GM19455 (cell line): ENCODE results near the gene HM13.
"Not testable (repeated sequence)": the region's sequence is repeated elsewhere in the genome, so short reads cannot be mapped to it uniquely, and the experiment has no call there.

ENCODE experiments used
- ATAC-seq: cut with Tn5 transposase; IDR thresholded peaks from one replicate; pipeline ENCODE4 v1.9.1; 2021; ENCODE audit not compliant: unreplicated experiment

Gene HM13

DNA sequence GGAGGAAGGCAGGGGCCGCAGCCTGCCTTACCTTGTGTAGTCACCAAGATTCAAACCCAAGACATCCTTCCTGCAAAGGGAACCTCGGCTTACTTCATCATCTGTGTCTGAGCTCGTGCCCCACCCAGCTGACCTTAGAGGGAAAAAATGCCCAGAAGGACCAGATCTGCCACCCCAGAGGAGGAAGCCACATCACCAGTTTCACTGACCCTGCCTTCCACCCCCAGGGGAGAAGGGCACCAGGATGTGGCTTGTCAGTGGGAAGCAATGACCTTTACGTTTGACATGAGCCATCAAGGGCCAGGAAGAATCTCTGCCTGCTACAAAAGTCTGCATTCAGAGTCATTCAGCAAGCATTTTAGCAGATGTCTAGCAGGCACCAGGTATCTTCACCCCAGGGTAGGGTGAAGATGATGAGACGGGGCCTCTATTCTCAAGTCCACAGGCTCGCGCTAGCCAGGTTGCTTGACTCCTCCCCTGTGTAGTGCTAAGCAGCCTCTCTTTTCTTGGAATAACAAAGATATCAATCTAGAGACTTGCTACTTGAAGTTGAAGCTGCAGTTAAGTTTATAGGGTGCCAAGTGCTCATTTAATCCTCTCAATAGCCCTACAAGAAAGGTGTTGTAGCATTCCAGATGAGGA, 28.1 kb downstream of the HM13 start:
- ATAC-seq, result no peak

DNA sequence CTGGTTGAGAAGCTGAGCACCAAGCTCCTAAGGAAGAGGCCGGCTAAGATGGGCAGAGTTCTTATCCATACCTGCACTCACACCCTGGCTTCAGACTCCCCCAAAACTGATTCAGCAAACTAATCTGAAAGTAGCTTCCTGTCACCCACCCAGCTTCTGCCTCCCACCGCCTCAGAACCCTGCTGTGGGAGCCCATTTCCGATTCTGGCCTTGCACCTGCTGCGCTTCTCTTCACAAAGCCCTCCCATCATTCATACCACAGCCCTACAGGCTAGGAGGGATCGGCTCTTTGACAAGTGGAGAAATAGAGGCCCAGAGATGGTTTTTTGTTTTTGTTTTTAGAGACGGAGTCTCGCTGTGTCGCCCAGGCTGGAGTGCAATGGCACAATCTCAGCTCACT, 28.7 kb downstream of the HM13 start:
- no peak for ATAC-seq

DNA sequence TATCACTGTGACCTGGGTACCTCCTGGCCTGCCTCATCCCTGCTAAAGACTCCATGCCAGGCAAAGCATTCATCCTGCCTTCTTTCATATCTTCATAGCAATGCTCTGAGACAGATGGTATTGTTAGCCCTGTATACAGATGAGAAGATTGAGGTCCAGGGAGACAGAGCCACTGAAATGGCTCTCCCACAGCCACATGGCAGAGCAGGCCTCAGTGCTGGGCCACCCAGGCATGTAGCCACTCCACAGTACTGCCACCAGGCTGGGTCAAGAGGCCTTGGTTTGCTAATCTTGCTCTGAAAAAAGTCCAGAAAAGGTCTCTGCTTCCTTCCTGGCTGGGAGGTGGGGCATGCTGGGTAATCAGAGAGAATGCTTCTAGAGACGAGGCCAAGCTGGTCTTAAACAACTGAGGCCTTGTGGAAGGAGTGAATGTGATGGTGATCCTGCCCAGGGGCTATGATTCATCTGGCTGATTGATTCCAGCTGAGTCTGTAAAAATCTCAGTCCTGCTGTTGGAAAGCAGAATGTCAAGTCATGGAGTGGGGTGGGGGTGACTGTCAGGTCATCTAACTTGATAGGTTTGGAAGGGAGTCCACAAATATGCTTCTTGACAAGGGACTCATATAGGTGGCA, 29.8 kb downstream of the HM13 start:
- ATAC-seq, result no peak

DNA sequence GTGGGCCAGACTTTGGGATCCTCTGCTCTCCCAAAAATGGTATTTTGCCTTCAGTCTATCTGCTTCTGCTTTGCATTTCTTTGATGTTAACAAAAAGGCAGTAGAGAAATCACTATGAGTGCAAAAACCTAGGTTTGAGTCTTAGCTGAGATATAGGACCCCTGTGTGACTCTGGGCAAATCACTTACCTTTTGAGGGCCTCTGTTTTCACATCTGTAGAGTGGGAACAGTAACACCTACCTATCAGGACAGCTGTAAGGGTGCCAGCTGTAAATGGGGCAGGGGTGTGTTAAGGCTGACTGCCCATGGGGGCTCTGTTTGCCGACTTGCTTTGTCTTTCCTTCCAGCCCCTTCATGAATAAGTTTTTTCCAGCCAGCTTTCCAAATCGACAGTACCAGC, 30.4 kb downstream of the HM13 start:
- ATAC-seq, result no peak

DNA sequence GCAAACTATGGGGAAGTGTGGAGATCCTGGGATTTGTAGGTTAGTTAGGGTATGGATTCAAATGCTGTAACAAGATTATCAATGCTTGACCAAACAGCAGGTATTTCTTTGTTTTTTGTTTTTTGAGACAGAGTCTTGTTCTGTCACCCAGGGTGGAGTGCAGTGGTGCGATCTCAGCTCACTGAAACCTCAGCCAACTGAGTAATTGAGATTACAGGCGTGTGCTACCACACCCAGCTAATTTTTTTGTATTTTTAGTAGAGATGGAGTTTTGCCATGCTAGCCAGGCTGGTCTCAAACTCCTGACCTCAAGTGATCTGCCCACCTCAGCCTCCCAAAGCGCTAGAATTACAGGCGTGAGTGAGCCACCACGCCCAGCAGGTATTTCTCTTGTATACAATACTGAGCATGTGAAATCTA, 31.4 kb downstream of the HM13 start:
- ATAC-seq, result not testable (repeated sequence)

DNA sequence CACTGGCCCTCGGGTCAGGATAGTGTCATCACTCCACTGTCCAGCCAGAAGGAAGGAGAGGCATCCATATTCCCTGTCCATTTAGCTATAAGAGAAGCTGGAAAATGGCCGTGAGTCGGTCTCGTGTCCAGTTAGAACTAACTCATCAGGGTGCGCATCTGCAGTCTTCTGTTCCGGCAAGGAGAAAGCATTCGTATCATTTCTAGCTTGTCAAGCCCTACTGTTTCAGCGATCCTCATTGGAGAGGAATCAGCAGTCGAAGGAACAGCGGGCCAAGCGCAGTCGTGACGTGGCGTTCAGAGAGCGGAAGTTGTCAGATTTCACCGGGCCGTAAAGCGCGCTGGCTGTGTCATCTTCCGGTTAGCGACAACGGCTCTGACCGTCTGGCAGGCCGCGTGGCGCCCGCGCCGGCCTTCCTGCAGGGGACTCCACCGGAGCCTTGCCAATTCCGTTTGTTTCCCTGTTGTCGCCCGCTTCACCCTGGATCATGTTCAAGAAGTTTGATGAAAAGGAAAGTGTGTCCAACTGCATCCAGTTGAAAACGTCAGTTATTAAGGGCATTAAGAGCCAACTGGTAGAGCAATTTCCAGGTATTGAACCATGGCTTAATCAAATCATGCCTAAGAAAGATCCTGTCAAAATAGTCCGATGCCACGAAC, 32.9 kb downstream of the HM13 start:
- ATAC-seq, result peak; percentile 68

DNA sequence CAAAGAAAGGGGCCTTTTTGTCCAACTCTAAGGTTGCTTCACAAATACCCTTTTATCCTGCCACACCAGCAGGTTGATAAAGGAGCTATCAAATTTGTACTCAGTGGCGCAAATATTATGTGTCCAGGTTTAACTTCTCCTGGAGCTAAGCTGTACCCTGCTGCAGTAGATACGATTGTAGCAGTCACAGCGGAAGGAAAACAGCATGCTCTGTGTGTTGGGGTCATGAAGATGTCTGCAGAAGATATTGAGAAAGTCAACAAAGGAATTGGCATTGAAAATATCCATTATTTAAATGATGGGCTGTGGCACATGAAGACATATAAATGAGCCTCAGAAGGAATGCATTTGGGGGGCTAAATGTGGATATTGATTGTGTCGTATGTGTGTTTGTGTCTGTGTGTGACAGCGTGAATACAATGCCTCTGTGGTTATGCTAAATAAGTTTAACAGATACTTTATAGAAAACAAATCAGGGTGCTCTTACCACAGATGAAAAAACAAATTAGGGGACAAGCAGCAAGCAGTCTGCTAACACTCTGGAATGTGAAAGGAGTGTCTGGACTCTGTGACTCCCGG, 33.6 kb downstream of the HM13 start:
- no peak for ATAC-seq

DNA sequence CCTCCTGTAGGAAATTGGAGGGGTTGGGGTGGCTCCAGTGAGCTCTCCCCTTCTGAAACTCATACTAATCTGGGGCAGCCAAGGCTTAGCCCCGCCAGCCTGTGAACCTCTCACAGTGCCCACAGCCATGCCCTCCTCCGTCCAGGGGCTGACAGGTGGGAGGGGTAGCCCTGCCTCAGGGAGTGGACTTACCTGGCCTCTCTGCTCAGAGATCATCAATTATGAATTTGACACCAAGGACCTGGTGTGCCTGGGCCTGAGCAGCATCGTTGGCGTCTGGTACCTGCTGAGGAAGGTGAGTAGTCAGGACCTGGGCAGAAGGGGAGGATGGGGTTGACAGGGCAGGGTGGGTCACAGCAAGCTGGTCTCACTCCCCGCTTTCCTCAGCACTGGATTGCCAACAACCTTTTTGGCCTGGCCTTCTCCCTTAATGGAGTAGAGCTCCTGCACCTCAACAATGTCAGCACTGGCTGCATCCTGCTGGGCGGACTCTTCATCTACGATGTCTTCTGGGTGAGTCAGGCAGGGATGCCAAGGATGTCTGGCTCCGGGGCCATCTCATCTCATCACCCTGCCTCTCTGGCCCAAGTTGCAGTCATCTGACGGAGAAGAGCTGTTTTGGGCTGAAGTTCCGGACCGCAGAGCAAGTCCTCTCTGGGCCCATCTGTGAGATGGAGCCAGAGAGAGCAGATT, 34.7 kb downstream of the HM13 start:
- no peak for ATAC-seq

DNA sequence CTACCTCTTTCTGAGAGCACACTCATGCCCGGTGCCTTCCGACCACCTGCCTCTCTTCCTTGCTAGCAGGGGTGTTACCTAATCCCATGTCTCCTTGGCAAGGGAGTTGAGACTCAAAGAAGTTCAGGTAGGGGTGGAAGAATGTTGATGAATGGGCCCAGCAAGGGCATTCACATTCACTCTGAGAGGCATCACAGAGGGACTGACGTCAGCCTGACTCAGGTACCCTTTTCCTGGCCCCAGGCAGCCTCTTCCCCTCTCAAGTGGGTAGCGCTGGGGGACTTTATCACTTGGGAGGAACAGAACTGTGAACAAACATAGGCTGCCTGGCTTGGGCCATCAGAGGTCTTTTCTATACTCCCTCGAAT, 35.3 kb downstream of the HM13 start:
- ATAC-seq, result no peak

DNA sequence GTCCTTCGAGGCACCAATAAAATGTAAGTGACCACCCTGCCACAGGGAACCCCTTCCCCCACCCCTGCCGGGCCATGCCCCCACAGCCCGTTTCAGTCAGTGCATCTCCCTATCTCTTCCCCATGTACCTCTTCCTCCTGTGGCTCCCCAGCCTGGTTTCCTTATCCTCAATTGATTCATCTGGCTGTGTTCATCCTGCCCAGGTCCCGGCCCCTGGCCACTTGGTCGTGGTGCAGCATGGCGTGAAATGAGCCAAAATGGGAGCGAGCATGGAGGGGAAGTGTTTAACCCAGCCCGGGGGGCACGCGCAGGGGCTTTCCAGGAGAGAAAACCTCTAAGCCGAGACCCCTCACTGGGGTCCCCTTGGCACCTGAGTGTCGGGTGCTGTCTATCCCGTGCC, 35.9 kb downstream of the HM13 start:
- no peak for ATAC-seq

DNA sequence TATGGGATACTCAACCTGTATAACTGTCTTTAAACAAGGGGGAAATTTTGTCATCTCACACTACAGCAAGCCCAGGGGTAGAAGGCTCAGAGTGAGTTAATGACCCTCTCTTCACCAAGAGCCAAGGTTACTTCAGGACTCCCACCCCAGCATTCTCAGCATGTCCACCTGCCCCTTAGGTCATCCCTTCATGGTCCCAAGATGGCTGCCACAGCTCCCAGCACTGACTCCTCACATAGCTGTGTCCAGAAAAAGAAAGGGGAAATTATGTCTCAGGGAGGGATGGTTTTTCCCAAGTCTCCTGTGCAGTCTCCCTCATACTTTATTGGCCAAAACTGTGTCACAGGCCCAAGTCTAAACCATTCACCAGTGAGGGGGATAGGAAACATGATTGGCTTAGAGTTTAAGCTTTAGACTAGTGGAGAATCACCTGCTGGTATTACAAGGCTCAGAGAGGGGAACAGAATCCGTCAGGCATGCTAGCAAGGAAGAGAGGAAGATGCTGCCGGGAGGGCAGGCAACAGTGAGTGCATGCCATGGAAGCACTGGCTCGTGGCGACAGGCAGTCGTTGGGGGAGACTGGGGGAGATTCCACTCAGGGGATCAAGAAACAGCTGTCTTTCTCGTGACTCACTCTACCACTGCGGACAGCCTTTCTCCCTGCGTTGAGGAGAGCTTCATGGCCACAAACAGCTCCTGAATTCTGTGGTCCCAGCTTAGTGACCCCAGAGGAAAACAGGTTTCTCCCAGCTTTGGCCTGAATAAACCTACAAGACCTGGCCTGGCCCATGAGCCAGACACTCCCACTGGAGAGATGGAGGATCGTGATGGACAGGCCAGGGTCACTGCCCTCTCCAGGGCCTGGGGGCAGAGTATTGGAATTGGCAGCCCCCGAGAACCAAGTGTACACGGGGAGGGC, 37.2 kb downstream of the HM13 start:
- ATAC-seq, result no peak

DNA sequence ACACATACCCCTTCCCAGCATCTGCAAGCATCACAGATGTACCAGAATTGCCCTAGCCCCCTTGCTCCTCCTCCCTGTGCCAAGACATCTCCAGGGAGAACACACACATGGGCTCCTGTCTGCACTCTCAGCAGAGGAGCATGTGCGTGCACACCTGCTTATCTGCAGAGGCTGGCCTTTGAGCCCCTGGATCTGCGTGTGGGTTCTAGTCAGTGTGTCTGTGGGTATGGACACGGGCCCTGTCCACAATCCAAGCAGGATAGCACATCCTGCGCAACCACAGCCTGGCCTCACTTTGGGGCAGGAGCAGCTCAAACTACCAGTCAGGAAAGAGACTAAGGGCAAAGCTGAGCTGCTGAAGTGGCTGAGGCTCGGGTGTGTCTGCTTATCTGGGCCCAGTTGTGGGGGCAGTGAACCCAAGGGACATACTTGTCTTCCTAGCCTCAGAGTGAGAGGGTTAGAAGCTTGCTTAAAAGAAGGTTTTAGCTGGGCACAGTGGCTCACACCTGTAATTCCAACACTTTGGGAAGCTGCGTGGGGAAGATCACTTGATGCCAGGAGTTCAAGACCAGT, 41.0 kb downstream of the HM13 start:
- no peak for ATAC-seq

DNA sequence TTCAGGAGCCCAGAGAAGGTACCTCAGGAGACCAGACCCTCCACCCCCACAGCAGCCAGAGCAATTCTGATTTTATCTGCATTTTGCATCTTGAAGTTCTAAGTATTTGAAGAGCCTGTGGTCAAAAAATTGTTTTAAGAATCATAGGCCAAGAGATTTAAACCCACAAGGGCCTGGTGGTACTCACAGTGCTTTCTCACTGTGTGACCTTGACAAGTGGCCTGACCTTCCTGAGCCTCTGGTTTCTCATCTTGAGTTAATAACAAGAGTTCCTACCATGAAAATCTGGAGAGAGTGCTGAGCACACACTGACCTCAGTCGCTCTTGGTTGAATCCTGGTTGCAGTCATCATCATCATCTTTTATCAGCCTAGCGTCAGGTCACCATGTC, 45.5 kb downstream of the HM13 start:
- no peak for ATAC-seq

DNA sequence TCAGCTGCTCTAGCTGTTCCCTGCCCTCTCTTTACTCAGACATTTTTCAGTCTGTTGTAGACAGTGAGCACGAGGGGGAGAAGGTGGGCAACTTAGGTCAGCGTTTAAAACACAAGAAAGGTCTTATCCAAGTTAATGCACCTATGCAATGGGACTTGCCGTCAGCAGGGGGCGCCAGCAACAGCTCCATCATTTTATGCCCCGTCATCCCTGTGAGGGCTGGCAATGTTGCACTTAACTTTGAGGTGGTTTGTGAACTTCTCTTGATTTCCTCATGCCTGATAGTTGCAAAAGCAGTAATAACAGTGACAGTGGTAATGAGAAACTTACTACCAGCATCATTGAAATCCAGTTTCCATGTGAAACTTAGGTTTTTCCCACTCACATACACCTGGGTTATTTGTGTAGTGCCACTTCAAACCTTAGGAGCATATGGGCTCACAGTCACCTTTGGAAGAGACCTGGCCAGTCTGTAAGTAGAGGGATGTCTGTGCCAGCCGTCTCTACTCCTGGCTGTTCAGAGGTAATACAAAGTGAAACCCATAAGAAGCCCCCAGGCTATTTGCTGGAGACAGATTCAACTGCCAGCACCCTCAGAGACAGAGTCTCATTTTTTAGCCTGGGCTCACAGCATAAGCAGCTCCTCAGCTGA, 46.0 kb downstream of the HM13 start:
- ATAC-seq, result no peak

DNA sequence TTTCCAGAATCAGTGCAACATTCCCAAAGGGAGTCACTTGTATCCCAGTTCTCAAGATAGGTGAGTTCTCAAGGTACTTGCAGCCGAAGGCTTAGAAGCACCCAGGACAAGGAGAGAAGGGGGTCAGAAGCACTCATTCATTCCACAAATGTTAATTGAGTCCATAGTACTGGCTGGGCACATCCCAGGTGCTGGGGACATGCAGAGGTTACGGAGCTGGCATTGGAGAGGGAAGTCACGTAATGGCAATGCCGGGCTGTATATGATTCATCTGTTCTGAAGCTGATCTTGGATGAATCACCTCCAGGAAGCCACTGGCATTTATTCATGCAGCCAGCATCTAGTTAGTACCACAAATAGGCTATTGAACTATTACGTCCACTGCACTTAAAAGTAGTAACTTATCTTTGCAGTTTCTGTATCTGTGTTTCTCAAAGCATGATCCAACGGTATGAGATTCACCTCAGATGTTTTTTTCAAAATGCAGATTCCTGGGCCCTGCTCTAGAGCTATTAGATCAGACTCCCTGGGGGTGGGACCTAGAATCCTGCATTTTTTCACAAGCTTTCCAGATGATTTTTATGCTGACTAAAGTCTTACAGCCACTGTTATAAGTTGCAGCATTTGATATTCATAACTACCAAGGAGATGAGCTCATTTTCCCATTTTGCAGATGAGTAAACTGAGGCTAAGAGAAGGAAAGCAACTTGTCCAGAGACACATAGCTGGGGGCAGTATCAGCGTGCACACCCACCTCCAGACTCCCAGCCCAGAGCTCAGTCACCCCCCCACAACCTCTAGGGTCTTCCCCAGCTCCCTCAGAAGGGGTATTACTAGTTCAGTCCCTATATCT, 46.7 kb downstream of the HM13 start:
- ATAC-seq, result no peak

DNA sequence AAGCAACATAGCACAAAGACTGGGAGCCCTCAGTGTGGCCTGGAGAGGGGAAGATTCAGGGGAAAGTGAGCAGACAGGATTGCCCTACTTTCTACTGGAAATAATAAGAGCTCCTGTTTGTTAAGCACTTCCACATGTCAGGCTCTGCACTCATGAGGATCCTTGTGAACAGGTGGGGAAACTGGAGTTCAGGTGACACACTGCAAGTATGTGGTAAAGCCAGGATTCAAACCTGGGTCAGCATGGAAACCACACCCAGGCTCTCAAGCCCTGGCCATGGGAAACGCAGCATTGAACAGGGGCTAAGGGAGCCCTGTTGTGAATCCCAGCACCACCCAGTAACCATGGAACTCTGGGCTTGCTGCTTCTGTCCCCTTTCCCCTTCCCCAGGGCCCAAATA, 48.0 kb downstream of the HM13 start:
- no peak for ATAC-seq

DNA sequence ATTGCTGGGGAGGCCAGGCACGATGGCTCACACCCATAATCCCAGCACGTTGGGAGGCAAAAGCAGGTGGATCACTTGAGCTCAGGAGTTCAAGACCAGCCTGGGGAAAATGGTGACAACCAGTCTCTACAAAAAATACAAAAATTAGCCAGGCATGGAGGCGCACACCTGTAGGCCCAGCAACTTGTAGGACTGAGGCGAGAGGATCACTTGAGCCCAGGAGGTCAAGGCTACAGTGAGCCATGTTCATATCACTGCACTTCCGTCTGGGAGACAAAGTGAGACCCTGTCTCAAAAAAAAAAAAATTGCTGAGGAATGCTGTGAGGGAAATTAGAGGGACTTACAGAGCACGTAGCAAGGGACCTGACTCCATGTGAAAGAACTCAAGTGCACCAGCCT, 50.0 kb downstream of the HM13 start:
- no peak for ATAC-seq

DNA sequence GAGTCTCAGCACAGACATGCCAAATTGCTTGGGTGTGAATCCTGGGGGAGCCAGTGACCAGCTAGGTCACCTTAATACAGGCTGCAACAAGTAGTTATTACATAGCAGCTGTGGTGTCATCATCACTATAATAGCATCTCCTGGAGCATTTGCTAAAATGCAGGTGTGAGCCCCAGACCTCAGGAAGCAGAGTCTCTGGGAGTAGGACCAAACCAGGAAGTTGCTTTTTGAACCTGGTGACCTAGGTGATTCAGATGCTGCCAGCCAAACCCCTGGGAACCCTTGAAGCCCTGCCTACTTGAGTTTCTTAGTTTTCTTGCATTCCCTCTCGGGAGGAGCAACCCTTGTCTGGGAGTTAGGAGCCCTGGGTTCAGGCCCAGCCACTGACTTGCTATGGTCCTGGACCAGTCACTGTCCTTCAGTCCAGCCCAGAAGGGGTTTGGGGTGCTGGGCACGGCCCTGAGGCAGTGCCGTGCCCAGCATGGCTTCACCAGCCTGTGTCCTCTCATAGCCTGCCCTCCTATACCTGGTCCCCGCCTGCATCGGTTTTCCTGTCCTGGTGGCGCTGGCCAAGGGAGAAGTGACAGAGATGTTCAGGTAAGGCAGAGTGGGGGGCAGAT, 51.6 kb downstream of the HM13 start:
- no peak for ATAC-seq

DNA sequence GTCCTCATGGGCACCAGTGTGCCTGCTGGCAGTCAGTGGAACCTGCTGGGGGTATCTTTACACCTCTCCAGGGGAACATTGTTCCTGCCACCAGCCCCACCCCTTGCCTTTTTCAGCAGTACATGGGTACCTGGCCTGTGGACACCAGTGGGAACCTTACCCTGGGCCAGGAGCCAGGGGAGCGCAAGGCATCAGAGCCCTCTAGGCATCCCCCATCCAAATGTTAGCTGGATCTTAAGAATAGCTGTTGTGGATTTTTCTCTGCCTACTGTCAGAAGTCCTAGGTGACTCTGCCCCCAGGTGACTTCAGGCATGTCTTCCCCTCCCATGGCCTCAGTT, 52.0 kb downstream of the HM13 start:
- ATAC-seq, result no peak
